Upper lobe of right lung (tissue), 1 donor: Measurements from ENCODE around the gene ESRP2. TPM values are rescaled to one million over a fixed set of nuclear protein-coding genes. Genes with fewer than 3 reads are reported as not detected.

Experiments used
- ATAC-seq: fragments of 200-7000 bp; cut with Tn5 transposase; one replicate; pipeline ENCODE4 v1.9.1; 2020; ENCODE audit warnings: mild to moderate bottlenecking, moderate library complexity
- DNase-seq: peaks from one replicate; pipeline ENCODE4 v3.0.0-alpha.2; 2020
- H3K27ac ChIP-seq: fragments of 200-600 bp; one replicate; pipeline ENCODE4 v1.8.0; 2022
- H3K27me3 ChIP-seq: fragments of 200-600 bp; one replicate; pipeline ENCODE4 v1.8.0; 2022; ENCODE audit warnings: mild to moderate bottlenecking
- H3K36me3 ChIP-seq: fragments of 200-600 bp; one replicate; pipeline ENCODE4 v1.8.0; 2022
- H3K4me1 ChIP-seq: fragments of 200-600 bp; one replicate; pipeline ENCODE4 v1.8.0; 2022
- H3K4me3 ChIP-seq: fragments of 200-600 bp; one replicate; pipeline ENCODE4 v1.8.0; 2022; ENCODE audit warnings: mild to moderate bottlenecking
- H3K9me3 ChIP-seq: fragments of 200-600 bp; one replicate; pipeline ENCODE4 v1.8.0; 2022
- intact Hi-C: fragments of 100-400 bp; cut with DNase I; formaldehyde crosslinking; loops from one replicate; pipeline ENCODE4 v1.11.0; 2022
- total RNA-seq: library from RNA; stranded (reverse); fragmentation: NEBNext Ultra II Directional; extraction: Animal tissue kit (Norgen Biotek cat#: 25700); gene quantifications from one replicate; pipeline ENCODE4 v1.2.1, GENCODE V29; 2021
- TF ChIP-seq, protein P1 (sequence below): fragments of 200-600 bp; IDR thresholded peaks from one replicate; pipeline ENCODE4 v1.8.0; 2022; ENCODE audit warnings: antibody characterized with exemption
- donor health status: DM: no; HTN: yes; CAD: no; lungs with severe emphysema.

The ESRP2 gene
- total RNA-seq, 1 donor from 2014 or later = 61.0 TPM

DNA sequence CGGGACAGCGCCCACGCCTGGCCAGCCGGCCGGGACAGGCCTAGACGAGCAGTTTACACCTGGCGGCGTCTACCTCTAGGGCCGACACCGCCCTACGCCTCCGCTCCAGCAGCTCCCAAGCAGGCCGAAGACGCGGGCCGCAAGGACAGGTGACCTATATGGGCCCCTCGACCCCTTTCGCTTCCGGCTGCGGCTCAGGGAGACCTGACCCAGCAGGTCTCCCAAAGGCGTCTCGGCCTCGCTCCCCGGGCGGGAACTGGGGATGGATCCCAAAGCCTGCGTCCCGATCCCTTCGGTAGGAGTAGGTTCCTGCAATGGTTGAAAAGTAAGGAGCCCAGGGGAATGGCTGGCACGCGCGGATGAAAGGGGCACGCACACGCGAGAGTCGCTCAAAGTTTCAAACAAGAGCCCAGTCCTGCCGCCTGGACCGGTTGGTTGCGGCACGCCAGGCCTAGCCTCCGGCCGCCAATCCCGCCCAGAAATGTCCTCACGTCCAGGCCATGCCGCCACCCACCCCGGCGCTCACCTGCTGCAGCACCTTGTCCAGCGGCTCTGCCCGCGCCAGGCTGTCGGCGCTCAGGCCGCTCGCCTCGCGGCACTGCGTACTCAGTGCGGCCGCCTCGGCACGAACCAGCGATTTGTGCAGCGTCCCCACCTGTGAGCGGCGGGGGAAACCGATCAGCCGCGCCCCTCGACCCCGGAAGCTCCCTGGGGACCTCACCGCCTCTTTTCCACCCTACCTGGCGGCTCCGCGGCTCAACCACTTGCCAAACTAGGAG lies 630 bp downstream of the ESRP2 start:
- DNase-seq (peak; percentile 80), ATAC-seq (no peak)
- peaks cover 29% of the 10 kb centered on the region for H3K4me1 ChIP-seq
- no peaks in the 10 kb centered on the region for H3K9me3 ChIP-seq
- peaks cover 11% of the 10 kb centered on the region for H3K36me3 ChIP-seq
- intact Hi-C loops = loop anchor here (10.0 kb wide), 1 partner anchor 150 kb away; the partner anchor contains the start of gene NFATC3
- H3K4me3 ChIP-seq = peak overlapping the region; percentile 71
- peak overlapping the region; percentile 93 for H3K27ac ChIP-seq
- no peaks in the 10 kb centered on the region for H3K27me3 ChIP-seq
- TF ChIP-seq, protein P1, sequence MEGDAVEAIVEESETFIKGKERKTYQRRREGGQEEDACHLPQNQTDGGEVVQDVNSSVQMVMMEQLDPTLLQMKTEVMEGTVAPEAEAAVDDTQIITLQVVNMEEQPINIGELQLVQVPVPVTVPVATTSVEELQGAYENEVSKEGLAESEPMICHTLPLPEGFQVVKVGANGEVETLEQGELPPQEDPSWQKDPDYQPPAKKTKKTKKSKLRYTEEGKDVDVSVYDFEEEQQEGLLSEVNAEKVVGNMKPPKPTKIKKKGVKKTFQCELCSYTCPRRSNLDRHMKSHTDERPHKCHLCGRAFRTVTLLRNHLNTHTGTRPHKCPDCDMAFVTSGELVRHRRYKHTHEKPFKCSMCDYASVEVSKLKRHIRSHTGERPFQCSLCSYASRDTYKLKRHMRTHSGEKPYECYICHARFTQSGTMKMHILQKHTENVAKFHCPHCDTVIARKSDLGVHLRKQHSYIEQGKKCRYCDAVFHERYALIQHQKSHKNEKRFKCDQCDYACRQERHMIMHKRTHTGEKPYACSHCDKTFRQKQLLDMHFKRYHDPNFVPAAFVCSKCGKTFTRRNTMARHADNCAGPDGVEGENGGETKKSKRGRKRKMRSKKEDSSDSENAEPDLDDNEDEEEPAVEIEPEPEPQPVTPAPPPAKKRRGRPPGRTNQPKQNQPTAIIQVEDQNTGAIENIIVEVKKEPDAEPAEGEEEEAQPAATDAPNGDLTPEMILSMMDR = peak; percentile 4

DNA sequence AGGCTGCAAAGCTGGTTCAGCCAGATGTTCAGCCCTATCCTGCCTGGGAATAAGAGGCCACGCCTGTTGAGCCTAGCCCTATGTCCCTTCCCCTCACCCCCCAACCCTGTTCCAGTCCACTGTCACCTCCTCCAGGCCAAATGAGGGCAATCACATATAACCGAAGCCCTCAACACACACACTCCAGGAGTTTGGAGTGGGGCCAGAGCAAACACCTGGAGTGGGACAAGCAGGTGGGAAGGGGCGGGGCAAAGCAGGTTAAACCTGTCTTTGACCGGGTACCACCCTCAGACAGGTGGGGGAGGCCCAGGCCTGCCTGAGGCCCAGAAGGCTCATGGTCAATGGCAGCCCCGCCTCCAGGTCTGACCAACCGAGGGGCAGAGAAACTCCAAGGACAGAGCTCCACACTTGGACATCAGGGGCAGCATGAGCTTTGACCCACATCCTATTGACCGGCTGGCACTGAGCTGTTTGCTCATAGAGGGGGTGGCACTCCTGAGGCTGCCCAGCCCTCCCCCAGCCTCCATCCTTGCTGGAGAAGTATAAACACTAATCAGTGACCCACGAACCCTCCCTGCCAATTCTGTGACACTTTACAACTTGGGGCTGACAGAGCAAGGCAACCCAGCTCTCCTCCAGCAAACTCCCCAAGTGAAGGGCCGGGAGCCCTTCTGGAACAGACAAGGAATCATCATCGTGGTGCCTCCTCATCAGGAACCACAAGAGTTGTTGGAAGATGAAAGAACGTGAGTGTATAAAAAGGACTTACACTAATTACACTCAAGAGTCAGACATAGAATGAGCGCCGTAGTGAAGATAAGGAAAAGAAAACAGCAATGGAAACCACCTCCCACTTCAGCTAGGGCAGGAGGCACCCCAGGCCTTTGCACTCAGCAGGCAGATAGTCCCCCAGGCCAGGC lies 1.5 kb downstream of the ESRP2 start:
- ATAC-seq (peak; percentile 56), DNase-seq (peak; percentile 95)
- intact Hi-C loops = loop anchor here (10.0 kb wide), 1 partner anchor 150 kb away; the partner anchor contains the start of gene NFATC3
- H3K27me3 ChIP-seq = no peaks in the 10 kb centered on the region
- H3K4me1 ChIP-seq = peaks cover 23% of the 10 kb centered on the region
- H3K27ac ChIP-seq = peak overlapping the region; percentile 93
- H3K36me3 ChIP-seq = peaks cover 19% of the 10 kb centered on the region
- no peaks in the 10 kb centered on the region for H3K9me3 ChIP-seq
- peak overlapping the region; percentile 71 for H3K4me3 ChIP-seq
- TF ChIP-seq, protein P1 = peak; percentile 6

DNA sequence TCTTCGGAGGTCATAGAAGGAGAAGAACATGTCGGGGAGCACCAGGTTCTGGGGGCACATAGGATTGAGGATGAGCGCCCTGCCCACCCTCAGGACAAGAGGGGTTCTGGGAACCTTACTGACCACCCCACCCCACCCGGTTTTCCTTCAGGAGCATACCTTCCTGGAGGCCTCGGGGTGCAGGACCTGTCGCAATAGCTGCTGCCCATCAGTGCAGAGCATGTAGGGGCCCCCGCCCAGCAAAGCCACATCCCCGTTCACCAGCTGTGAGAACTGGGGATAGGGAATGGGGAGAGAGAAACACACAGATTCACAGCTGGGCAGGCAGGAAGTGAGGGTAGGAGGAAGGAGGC lies 2.1 kb downstream of the ESRP2 start:
- Histone ChIP-seq H3K9me3 (no peaks in the 10 kb centered on the region), H3K27me3 (no peaks in the 10 kb centered on the region), H3K4me1 (peaks cover 28% of the 10 kb centered on the region), H3K4me3 (peak overlapping the region; percentile 30), H3K27ac (no peak overlapping the region), H3K36me3 (peaks cover 20% of the 10 kb centered on the region)
- DNase-seq (no peak), ATAC-seq (no peak)
- intact Hi-C loops = loop anchor here (10.0 kb wide), 1 partner anchor 149 kb away; the partner anchor contains the start of gene NFATC3
- TF ChIP-seq, protein P1 = no peak

DNA sequence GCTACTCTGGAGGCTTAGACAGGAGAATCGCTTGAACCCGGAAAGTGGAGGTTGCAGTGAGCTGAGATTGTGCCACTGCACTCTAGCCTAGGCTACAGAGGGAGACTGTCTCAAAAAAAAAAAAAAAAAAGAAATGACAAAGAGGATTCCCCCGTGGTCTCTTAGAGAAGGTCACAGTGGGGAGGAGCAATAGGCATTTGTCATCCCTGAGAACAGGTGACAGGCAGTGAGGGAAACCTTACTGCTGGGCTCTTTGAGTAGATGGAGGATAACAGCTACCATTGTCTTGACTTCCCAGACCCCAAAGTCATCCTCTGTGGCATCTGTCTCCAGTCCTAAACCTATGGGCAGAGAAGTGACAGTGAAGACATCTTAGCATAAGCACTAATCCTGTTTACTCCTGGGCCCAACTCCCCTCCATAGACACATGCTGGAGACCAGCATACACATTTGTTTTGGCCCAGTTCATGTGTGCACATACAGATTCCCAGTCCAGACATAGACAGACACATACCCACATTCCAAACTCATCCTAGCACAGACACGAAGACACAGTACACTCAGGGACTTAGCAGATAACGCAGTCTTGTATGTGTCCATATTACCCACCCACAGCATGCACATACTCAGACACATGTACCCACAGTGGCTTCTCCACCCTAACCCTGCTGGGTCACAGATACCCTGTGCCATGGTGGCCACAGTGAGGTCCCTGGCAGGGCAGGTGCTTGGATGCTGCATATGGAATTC lies 2.7 kb downstream of the ESRP2 start:
- H3K4me1 ChIP-seq = peaks cover 29% of the 10 kb centered on the region
- H3K4me3 ChIP-seq = peak overlapping the region; percentile 30
- H3K27me3 ChIP-seq = no peaks in the 10 kb centered on the region
- no peaks in the 10 kb centered on the region for H3K9me3 ChIP-seq
- H3K27ac ChIP-seq = no peak overlapping the region
- TF ChIP-seq, protein P1 = no peak
- H3K36me3 ChIP-seq = peaks cover 26% of the 10 kb centered on the region
- ATAC-seq (no peak), DNase-seq (no peak)
- intact Hi-C loops = loop anchor here (10.0 kb wide), 1 partner anchor 148 kb away; the partner anchor contains the start of gene NFATC3

DNA sequence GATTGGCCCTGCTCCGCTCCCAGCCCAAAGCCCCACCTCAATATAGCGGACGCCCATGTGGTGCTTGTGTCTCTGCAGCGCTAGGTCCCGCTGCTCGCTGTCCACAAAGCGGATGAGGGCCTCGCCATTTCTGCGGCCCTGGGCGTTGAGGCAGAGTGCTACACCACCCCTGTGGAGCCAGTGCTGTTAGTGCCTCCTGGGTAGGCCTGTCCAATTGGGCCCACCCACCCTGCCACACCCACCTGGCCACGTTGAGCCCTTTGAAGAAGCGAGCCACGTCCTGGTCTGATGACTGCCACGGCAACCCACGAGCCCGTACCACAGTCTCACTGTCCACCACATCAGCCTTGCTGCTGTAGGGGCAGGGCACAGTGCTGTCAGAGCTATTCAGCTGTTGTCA lies 3.6 kb downstream of the ESRP2 start:
- H3K36me3 ChIP-seq = peaks cover 27% of the 10 kb centered on the region
- no peak overlapping the region for H3K4me3 ChIP-seq
- TF ChIP-seq, protein P1 = no peak
- intact Hi-C loops = loop anchor here (10.0 kb wide), 1 partner anchor 148 kb away; the partner anchor contains the start of gene NFATC3
- DNase-seq (peak; percentile 63), ATAC-seq (no peak)
- no peak overlapping the region for H3K27ac ChIP-seq
- H3K27me3 ChIP-seq = no peaks in the 10 kb centered on the region
- peaks cover 35% of the 10 kb centered on the region for H3K4me1 ChIP-seq
- H3K9me3 ChIP-seq = no peaks in the 10 kb centered on the region
